ENCODE measurements around the gene CDC42BPG.

The CDC42BPG gene

DNA sequence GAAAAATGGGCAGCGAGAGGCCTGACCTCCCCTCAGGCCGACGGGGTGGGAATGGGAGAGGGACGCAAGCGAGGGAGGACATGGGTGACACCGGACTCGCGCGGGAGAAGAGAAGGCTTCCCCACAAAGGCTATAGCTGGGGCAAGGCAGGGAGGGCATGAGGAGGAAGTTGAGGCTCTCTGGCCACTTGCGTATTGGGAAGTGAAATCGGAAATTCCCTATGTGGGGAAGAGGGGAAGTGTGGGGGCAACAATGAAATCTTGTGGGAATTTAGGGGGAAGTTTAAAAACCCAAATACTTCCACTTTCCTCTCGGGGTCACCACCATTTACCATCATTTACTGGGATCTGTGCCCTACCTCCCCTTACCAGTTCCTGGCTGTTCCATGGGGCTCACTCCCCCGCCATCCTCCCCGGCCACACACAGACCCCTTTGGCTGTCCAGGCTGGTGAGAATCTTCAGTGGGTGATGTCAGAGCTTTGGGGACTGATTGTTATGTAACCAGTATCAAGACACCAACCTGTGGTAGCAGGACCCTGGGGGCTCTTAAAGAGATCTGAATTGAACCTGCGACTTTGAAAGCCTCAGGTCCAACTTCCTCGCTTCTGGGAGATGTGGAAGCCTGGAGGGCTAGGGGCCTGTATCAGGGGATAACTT lies 34.9 kb upstream of the CDC42BPG start:
- DNase-seq, result peak in 1 of 2 donors; percentile 55

DNA sequence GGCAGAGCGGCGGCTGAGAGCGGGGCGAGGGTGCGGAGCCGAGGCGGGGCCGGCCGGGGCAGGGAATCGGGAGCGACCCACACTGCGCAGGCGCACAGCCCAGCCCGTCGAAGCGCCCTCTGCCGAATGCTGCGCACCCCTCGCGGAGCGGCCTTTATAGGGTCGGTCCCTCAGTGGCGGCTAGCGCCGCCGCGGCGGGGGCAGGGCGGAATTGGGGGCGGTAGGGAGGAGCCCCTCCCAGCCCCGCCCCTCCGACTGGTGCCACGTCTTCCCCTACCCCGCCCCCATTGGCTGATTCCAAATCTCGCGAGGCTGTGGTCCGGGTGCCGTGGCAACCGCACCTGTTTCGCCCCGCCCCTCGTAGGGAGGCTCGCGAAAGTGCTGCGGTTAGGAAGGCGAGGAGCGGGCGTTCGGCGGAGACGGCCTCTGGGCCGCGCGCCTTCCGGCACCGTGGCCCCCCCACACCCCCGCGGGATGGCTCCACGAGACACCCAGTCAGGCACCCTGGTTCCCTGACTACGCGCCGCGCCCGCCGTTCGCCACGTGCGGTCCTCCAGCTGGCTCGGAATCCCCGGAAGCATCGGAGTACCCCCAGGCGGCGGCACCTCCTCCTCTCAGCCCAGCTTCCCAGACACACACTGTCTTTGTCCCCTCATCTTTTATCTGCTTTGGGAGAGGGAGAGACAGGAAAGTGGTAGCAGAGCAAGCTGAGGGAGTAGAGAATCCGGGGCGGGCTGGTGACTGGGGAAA lies 34.2 kb upstream of the CDC42BPG start, which contains the start of gene EHD1:
Gene EHD1, minus strand, starts transcription at position 128 of the 750 bp plus-strand sequence. CDS start 157 bp downstream, outside the sequence.
- DNase-seq, result peak; percentile 98

DNA sequence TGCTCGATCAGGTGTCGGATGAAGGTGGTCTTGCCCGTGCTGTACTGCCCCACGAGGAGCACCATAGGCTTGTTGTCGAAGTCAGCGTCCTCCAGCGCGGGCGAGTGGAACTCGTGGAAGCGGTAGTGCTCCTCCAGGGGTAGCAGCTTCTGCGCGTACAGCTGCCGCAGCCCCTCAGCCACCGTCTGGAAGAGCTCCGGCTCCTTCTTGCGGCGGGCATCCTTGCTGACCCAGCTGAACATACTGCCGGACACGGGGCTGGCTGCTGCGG lies 33.7 kb upstream of the CDC42BPG start:
- no peak for DNase-seq

DNA sequence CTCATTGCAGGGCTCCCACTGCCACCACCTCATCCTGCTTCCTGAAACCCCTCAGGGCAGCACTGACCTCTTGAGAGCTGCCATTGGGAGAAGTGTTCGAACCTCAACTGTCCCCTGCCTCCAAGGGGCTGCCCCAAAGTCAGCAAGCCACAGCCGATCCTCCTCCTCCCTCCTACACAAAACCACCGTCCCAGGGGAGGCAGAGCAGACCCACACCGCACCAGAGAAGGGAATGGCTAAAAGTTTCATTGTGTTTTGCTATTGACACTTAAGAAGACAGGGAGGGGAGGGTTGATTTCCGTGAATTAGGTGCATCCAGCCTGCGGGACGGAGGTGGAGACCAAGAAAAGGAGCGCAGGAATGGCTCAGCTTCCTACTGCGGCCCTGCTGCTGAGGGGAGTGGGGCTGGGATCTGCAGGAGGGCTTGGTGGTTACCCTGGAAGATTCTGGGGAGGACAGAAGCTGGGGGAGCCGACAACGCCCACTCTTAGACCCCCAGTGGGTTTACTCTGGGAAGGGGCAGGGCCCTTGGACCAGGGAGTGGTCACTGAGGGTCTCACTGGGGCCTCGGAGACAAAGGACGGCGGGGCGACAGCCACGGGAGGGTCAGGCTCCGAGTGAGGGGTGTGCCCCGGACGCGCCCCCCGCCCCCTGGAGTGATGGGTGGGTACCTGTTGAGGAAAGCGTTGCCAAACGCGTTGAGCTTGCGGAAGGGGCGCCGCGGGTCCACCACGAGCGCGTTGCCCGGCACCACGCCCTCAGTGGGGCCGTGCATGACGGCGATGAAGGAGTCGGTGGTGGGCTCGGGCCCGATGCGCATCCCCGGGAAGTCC lies 33.2 kb upstream of the CDC42BPG start:
- no peak for DNase-seq

DNA sequence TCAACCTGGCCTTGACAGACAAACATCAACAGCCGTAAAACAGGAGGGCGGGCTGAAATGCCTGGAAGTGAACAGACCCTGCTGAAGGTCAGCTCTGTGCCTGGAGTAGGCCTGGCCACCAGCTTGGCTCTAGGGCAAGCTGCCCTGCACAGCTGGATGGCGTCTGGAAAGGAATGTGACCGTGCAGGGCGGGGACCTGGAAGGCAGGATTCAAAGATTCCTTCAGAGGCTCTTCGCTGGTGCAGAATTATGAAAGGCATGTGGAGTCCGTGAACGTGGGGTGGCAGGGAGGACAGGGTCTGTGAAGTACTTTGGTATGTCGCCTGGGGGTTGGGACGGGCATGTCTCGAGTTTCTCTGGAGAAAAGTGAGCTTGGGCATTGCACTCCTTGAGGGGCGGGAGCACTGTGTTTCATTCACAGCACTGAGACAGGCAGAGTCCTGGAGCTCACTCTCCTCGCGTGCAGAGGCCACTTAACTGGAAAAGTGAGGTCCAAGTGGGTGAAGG lies 32.4 kb upstream of the CDC42BPG start:
- peak in 1 of 2 donors; percentile 23 for DNase-seq

DNA sequence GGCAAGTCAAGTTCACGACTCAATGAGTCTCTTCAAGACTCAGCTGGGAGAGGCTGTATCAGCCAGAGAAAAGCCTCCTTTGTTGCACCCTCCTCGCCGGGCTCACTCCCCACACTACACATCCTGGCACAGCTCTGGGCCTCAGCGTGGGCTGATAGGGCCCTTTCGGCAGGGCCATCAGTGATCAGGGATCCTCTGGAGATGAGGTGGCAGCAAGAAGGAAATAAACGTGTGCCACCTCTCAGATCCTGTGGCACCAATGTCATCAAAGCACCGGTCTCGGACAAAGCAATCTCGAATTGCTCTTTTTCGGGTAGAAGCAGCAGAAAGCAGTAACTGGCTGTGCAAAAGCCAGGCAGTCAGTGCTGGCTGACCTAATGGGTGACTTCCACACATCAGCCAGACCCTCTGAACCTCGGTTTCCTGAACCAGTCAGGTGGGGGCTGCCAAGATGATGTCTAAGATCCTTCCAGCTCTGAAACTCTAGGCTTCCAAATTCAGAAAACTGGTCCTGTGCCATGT lies 31.8 kb upstream of the CDC42BPG start:
- DNase-seq, result peak; percentile 46 to 54

DNA sequence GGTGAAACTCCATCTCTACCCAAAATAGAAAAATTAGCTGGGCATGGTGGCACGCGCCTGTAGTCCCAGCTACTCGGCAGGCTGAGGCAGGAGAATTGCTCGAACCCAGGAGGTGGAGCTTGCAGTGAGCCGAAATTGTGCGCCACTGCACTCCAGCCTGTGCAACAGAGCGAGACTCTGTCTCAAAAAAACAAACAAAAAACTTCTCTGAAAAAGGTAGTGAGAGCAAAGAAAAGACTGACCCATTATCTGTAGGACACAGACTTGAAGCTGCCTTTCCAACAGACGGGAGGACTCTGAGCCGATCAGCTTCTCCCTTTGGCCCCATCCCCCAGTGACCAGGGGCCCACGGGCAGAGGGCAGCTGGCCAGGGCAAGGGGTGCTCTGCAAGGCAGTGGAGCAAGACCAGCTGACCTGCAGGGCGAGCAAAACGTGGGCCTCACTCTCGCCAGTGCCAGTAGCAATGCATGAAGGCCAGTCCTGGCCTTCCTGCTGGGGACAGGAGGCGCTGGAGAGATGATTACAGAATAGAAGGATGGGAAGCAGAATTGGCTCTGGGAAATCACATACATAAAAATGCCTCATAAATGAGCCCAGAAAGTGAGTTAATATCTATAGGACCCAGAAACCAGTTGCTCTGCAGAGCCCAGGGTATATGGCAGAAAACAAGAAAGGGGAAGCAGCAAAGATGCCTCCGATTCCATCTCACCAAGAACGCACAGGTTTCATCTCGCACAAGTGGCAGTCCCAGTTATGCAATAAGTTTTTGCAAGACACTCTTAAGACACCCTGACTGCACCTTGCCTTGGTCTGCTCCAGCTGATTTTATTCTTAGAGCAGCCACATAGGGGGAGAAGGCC lies 31.1 kb upstream of the CDC42BPG start:
- no peak for DNase-seq

DNA sequence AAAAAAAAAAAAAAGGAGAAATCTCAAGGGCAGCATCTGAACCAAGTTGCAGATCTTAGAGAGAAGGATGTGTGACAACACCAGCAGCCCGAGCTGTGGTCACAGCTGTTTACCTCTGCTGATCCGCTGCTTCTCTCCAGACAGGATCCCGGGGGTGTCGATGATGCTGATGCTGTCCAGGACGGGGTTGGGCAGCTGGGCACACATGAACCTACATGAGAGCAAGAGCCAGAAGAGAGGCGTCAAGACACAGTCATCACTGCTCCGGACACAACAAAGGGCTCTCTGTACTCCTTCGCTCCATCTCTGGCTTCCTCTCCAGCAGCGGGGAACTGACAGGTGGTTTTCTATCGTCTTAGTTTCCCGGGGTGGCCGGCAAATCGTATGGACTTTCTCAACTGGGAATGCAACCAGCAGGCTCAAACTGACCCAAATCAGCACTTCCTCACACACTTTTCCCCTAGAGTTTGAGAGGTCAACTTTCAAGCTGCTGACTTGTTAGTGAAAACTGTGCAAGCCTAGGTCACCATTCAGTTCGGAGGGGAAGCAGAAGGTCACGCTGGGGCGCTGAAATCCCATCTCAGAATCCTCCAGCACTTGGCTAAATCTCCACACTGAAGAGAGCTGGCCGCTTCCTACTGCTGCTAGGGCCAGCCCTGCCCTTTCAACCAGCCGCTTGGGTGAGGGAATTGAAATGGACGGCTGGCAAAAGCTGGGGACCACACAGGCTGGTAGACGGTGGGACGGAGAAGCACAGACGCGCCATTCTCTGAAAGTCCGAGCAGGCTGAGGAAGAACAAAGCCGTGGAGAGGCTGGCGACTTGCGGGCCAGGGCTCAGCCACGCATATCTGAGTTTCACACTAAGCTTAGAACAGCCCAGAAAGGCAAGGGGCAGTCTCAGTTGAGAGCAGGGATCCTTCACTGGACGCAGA lies 30.1 kb upstream of the CDC42BPG start:
- DNase-seq, result peak; percentile 49 to 56

DNA sequence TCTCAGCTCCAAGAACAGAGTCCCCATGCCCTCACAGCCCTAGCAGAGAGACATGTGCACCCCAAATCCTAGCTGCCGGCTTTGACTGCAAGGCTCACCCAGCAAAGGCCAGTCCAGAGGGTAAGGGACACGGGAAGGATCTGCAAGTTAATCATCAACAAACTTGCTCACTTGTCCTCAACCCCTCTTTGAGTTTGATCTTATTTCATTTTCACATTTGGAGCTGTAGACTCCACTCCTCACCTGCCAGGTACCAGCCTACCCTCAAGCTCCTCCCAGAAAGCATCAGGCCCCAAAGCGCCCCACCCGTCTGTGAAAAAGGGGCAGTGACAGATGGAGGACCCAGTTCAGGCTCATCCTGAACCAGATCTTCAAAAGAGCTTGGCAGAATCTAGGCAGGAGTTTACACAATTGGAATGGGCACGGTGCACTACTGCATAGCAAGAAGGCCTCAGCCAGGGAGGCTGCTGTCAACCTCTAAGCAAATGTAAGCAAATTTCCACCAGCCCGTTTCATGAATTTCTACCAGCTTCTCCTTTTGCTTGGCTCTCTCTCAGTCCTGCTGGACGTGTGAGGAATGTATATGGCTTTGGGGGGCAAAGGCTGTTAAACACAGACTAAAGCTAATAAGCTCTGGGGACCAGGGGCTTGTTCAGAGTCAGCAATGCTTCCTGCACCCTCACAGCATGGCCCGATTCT lies 28.5 kb upstream of the CDC42BPG start:
- no peak for DNase-seq

DNA sequence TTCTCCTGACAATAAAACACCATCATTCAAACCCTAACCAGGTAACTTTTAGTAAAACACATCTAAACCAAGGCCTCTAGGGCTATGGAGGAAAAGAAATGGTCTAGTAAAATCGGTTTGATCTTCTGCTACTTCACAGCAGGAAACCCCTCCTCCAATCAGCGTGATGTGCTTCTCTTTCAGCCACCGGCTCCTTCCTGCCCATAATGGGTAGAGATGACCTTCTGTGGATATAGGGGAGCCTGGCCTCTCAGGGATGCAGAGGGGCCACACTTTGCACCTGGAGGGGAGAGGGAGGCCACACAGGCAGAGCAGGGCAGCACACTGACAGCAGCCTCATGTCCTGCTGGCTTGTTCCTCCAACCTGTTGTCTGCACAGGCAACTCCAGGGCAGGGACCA lies 27.0 kb upstream of the CDC42BPG start:
- DNase-seq, result no peak

DNA sequence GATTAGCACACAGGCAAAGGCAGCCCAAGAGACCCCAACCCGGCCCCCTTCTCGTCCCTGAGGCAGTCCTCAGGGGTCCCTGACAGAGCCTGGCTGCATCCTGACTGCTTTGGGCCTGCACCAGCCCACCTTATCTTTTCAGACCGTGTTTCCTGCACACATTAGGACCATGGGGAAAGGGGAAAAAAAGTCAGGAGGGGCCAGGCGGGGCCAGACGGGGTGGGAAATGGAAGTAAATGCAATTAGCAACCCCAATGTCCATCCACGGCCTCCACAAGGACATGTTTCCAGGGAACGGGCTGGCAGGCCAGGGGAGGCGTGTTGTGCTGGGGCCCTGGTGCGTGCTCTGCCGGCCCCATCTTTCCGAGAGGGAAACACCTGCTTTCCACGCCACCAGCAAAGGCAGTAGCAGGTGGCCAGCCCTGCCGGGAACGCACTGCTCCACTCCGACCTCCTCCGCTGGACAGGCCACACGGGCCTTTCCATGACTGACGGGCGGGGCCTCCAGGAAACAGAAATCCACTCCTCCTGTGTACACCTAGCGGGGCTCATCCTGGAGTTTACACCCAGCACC lies 26.5 kb upstream of the CDC42BPG start:
- no peak for DNase-seq

DNA sequence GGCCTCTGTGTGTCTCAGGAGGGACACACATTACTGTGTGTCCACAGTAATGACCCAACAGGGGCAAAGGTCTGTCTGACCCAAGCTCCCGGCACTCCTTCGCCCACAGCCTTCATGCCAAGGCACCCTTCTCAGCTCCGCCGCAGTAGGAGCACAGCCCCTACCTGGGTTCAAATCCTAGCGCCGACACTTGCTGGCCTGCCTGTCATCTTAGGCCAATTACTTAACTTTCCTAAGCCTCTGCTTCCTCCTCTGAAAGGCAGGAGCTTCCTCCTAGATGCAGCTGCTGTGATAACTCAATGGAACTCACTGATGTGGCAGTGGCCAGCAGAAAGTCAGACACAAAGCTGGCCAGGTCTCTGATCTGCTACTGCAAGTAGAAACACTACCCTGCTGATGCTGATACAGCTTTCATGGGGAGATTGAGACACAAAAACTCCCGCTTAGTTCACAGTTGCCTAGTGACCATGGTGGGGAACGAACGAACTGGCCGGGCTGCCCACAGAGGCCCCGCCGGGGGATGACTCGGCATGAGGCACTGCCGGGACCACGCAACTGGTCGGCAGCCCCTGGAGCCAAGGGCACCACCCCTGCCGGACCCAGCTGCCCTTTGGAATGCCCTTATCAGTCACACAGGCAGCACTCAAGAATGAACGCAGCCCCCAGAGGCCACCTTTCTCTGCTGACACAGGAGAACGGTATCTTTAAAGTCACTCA lies 25.9 kb upstream of the CDC42BPG start:
- DNase-seq, result no peak

DNA sequence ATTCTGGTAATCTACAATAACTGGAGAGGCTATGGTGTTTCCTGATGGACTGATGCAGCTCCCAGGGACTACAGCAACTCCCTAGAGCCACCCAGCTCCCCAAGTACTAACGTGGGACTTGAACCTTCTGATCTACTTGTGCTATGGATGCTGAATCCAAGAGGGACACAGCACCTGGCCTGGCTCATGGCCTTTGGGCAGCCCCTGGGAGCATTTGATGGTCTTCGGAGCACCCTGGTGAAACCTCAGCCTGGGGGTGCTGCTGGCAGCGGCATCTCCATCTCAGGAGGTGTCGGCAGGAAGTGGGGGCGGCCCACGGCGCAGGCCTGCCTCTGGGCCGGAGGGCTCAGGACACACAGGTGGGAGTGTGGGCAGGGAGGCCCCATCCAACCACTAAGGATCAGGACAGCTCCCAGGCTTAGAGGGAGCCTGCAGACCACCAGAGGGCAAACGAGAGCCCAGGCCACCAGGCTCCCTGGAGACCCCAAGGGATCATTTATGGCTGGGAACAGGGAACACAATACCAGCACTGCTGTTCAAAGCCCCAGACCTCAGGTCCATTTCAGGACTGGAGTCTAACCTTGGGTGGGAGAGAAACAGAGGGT lies 25.2 kb upstream of the CDC42BPG start:
- no peak for DNase-seq

DNA sequence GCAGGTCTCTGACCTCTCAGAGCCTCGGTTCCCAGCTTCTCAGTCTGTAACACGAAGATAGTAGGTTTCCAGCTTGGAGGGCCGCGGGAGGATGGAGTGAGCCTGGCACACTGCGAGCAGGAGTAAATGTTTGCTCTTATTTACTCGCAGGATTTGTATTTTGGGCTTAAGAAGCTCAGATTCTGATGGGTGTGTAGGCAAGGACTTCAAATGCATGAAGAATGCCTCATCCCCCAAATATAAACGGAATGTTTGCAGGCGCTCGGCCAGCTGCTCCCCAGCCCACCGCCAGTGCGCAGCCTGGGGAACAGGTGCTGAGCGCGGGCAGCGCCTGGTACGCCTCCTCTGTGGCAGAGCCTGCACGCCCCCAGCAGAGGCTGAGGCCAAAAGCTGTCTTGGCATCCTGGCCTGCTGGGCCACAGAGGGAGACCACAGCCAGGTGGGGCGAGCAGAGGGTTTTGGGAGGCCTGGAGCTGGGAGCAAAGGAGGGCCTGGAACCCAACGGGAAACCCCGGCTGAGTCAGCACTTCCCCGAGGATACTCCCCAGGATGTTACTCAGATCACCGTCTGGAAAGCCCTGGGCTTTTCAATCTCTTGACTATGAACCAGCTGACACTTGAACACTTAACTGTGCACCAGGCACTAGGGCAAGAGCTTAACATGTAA lies 24.6 kb upstream of the CDC42BPG start:
- no peak for DNase-seq

DNA sequence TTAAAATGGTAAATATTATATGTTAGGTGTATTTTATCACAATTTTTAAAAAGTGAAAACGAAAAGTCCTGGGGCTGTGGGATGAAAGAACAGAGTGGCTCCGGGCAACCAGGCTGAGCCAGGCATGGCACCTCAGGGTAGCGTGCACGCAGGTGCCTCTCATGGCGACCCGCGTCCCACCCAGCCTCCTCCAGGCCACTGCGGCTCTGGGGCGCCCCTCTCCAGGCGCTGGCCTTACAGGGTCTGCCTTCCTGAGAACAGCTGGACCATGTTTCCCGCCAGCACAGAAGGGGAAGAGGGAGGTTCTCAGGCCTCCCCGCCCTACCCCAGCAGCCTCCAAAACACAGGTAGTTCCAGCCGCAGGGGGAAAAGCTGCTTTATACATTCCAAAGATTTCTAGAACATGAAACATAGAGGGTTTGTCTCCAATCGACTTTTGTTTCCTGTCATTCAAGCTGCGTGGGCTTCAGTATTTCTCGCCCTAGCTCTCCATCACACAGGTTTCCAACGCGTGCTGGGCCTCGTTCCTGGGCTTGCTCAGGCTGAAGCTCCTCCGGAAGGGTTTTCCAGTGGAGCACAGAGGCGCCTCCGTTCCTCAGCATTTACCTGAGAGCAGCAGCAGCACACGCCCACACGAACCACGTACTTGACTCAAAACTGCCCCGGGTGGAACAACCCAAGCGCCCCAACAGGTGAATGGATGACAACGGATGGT lies 23.5 kb upstream of the CDC42BPG start:
- DNase-seq, result no peak

DNA sequence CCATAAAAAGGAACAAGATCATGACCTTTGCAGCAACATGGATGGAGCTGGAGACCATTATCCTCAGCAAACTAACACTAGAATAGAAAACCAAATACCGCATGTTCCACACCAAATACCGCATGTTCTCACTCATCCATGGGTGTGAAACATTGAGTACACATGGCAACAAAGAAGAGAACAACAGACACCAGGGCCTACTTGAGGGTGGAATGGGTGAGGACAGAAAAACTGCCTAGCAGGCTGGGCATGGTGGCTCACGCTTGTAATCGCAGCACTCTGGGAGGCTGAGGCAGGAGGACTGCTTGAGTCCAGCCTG lies 21.7 kb upstream of the CDC42BPG start:
- DNase-seq, result no peak

DNA sequence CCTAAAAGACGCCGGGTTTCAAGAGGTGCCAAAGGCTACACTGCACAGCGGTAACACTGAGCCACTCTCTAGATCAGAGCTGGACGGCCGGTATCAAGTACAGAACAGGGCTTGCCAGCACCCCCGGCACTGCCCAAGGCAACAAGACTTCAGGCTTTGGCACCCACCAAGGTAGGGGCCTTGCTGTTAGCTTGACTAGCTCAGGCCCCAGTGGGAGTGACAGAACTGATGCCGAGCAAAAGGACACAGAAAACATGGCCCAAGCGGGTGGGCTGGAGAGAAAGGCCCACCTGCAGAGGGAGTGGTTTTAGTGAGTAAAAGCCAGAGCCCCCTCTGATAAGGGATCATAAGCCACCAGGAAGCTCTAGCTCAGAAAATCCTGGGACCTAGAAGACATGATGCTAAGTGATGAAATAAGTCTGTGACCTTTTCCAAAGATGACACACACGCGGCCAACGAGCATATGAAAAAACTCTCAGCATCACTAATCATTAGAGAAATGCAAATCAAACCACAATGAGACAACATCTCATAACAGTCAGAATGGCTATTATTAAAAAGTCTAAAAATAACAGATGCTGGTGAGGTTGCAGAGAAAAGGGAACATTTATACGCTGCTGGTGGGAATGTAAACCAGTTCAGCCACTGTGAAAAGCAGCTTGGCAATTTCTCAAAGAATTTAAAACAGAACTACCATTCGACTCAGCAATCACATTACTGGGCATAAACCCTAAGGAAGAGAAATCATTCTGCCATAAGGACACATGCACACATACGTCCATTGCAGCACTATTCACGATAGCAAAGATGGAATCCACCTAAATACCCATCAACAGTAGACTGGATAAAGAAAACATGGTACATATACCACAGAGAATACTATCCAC lies 21.1 kb upstream of the CDC42BPG start:
- no peak for DNase-seq

Measured in hippocampal formation (tissue), 2 donors.